Natural killer cell (primary cell): ENCODE results near the gene C20orf202. TPM values are rescaled to one million over a fixed set of nuclear protein-coding genes. Genes with fewer than 3 reads are reported as not detected.
A peak's percentile ranks its signal among the peaks of the same experiment; 100 is the strongest.
"Not testable (repeated sequence)": the region's sequence is repeated elsewhere in the genome, so short reads cannot be mapped to it uniquely, and the experiment has no call there.

Experiments
- ATAC-seq, 3 donors: fragments of 150-1000 bp in 2 of 3; fragments of 200-7000 bp in 1 of 3; cut with Tn5 transposase; 1 replicate in 1 of 3; 2 replicates in 2 of 3; pipeline ENCODE4 v1.10.0; 2021; ENCODE audit warnings: mild to moderate bottlenecking in 2 of 3, moderate library complexity in 2 of 3
- DNase-seq, 2 donors: peaks; one replicate each; pipeline versions ENCODE4 v3.0.0 to v3.0.0-alpha.2; 2013 to 2021; ENCODE audit warnings: mixed read lengths in 1 of 2
- H3K27ac ChIP-seq: one replicate; pipeline ENCODE4 v1.5.1; 2013; ENCODE audit warnings: mild to moderate bottlenecking, low read length
- H3K27me3 ChIP-seq: one replicate; pipeline ENCODE4 v1.6.1; 2013; ENCODE audit warnings: low read length; ENCODE audit not compliant: control insufficient read depth, insufficient read depth
- H3K36me3 ChIP-seq: one replicate; pipeline ENCODE4 v1.6.1; 2013; ENCODE audit warnings: low read length; ENCODE audit not compliant: control insufficient read depth, insufficient read depth
- H3K4me1 ChIP-seq: one replicate; pipeline ENCODE4 v1.6.1; 2013; ENCODE audit warnings: low read length; ENCODE audit not compliant: control insufficient read depth, insufficient read depth
- H3K4me3 ChIP-seq: one replicate; pipeline ENCODE4 v1.5.1; 2013; ENCODE audit warnings: low read length
- H3K9me3 ChIP-seq: one replicate; pipeline ENCODE4 v1.6.1; 2013; ENCODE audit warnings: low read length; ENCODE audit not compliant: control insufficient read depth, insufficient read depth
- H3K27ac Mint-ChIP-seq, 2 donors: one replicate each; pipeline ENCODE4 v1.8.0; 2022; ENCODE audit warnings: mild to moderate bottlenecking in 2 of 2, mixed read lengths in 2 of 2, moderate library complexity in 1 of 2
- H3K27me3 Mint-ChIP-seq, 2 donors: one replicate each; pipeline ENCODE4 v1.8.0; 2022; ENCODE audit warnings: low read depth in 2 of 2, mixed read lengths in 2 of 2
- H3K36me3 Mint-ChIP-seq: one replicate; pipeline ENCODE4 v1.8.0; 2022; ENCODE audit warnings: mixed read lengths
- H3K4me1 Mint-ChIP-seq, 2 donors: one replicate each; pipeline ENCODE4 v1.8.0; 2022; ENCODE audit warnings: mixed read lengths in 2 of 2
- H3K4me3 Mint-ChIP-seq: one replicate; pipeline ENCODE4 v1.8.0; 2022; ENCODE audit warnings: mild to moderate bottlenecking, moderate library complexity, mixed read lengths
- H3K9me3 Mint-ChIP-seq, 2 donors: one replicate each; pipeline ENCODE4 v1.8.0; 2022; ENCODE audit warnings: mixed read lengths in 2 of 2
- CTCF ChIP-seq: fragments of 200-600 bp; IDR thresholded peaks from one replicate; pipeline ENCODE4 v1.8.0; 2022; ENCODE audit warnings: antibody characterized with exemption
- WGBS: methylation state at CpG from one replicate; pipeline ENCODE4 v1.1.7; 2013; ENCODE audit warnings: missing lambda C conversion rate; ENCODE audit not compliant: insufficient coverage; 5-methylcytosine and 5-hydroxymethylcytosine counted together
- intact Hi-C: fragments of 100-400 bp; cut with micrococcal nuclease; formaldehyde crosslinking; loops from one replicate; pipeline ENCODE4 v1.14.2; 2022
- total RNA-seq, 4 donors: library from RNA; stranded (reverse); fragments of 120-200 nt in 1 of 4; gene quantifications; one replicate each; pipeline versions ENCODE4 v1.2.3 to v1.2.4, GENCODE V29; 2013 to 2022

The C20orf202 gene
- total RNA-seq, 3 donors from 2014 or later (not counting 1 experiment from before 2014, with no cell fraction given) = 0.16 to 0.75 (median 0.60) TPM

- H3K9me3 Mint-ChIP-seq = no peaks in the 10 kb centered on the region
- no peak overlapping the region for H3K4me3 Mint-ChIP-seq
- H3K27me3 Mint-ChIP-seq = peaks cover 35 to 41% of the 10 kb centered on the region in 2 donors
- no peak for TF ChIP-seq CTCF
- intact Hi-C loops = loop anchor here (10.0 kb wide), 1 partner anchor 110 kb away; no protein-coding TSS in a partner anchor
- H3K27me3 ChIP-seq = no peaks in the 10 kb centered on the region
- no peaks in the 10 kb centered on the region for H3K36me3 Mint-ChIP-seq
- ATAC-seq (no peak), DNase-seq (no peak)
- no peak overlapping the region for H3K4me3 ChIP-seq
- H3K4me1 Mint-ChIP-seq = peaks cover 5 to 8% of the 10 kb centered on the region in 2 donors
- no peak overlapping the region for H3K27ac Mint-ChIP-seq
- H3K36me3 ChIP-seq = no peaks in the 10 kb centered on the region
- 87% methylated on average over 4 of the region's 4 CpGs for WGBS
- no peaks in the 10 kb centered on the region for H3K9me3 ChIP-seq
- peaks cover 4% of the 10 kb centered on the region for H3K4me1 ChIP-seq
- H3K27ac ChIP-seq = no peak overlapping the region
Measured at GRCh38 chr20:1214838-1215261, 11.6 kb downstream of the C20orf202 start.

DNA sequence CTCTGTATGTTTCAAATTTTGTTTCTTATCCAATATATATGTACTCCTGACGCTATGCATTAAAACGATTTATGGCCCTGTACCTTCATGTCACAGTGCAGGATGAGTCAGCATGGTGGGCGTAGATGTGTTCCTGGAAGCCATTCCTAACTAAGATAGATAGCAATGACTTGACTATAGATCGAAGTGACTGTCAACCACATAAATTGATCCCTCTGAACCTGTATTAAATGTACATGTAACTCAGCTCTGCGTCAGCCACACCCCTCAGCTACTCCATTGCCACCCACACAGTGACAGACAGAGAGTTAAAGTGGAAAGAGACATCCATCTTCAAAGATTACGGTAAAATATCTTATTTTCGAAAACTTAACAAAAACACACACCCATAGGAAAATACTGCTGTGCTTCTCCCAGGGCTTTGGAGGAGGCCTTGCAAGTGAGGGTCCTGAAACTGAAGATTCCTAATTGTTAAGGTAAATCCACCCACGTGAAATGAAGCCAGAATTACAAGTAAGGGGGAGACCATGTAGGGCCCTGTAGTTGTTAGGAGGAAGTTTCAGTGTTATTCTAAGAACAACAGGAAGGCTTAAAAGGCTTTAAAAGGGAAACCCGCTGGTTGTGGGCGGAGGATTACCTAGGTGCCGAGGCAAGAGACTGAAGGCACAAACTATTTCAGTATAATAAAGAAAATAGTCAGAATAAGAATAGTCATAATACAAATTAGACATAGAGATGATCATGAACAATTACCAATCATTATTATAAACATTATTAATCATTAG lies 12.3 kb downstream of the C20orf202 start:
- Histone ChIP-seq H3K4me1 (peaks cover 4% of the 10 kb centered on the region), H3K9me3 (no peaks in the 10 kb centered on the region), H3K27ac (no peak overlapping the region), H3K4me3 (no peak overlapping the region), H3K27me3 (no peaks in the 10 kb centered on the region), H3K36me3 (no peaks in the 10 kb centered on the region)
- ATAC-seq (no peak), DNase-seq (peak in 1 of 2 donors; percentile 50)
- WGBS = 54% methylated on average over 7 of the region's 11 CpGs
- peaks cover 34 to 35% of the 10 kb centered on the region in 2 donors for H3K27me3 Mint-ChIP-seq
- H3K9me3 Mint-ChIP-seq = no peaks in the 10 kb centered on the region
- H3K36me3 Mint-ChIP-seq = no peaks in the 10 kb centered on the region
- no peak overlapping the region for H3K4me3 Mint-ChIP-seq
- no peak for TF ChIP-seq CTCF
- H3K27ac Mint-ChIP-seq = no peak overlapping the region
- peaks cover 5 to 8% of the 10 kb centered on the region in 2 donors for H3K4me1 Mint-ChIP-seq
- intact Hi-C loops = loop anchor here (10.0 kb wide), 1 partner anchor 111 kb away; no protein-coding TSS in a partner anchor

DNA sequence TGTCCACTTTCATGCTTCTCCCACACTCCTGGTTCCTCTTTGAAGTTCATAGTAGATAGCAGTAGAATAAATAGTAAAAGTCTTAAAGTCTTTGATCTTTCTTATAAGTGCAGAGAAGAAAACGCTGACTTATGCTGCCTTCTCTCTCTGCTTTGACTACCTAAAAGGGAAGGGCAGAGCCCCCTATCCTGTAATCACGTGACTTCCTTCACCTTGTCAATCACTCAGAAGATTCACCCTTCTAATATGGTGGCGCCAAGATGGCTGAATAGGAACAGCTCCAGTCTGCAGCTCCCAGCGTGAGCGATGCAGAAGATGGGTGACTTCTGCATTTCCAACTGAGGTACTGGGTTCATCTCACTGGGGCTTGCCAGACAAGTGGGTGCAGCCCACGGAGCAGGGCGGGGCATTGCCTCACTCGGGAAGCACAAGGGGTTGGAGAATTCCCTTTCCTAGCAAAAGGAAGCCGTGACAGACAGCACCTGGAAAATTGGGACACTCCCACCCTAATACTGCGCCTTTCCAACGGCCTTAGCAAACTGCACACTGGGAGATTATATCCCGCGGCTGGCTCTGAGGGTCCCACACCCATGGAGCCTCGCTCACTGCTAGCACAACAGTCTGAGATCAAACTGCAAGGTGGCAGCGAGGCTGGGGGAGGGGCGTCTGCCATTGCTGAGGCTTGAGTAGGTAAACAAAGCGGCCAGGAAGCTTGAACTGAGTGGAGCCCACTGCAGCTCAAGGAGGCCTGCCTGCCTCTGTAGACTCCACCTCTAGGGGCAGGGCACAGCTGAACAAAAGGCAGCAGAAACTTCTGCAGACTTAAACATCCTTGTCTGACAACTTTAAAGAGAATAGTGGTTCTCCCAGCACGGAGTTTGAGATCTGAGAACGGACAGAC lies 13.5 kb downstream of the C20orf202 start:
- not testable (repeated sequence) for H3K4me3 Mint-ChIP-seq

DNA sequence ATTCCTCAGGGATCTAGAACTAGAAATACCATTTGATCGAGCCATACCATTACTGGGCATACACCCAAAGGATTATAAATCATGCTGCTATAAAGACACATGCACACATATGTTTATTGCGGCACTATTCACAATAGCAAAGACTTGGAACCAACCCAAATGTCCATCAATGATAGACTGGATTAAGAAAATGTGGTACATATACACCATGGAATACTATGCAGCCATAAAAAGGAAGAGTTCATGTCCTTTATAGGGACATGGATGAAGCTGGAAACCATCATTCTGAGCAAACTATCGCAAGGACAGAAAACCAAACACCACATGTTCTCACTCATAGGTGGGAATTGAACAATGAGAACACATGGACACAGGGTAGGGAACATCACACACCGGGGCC lies 19.5 kb downstream of the C20orf202 start:
- DNase-seq, H3K36me3 ChIP-seq, H3K36me3 Mint-ChIP-seq, ATAC-seq, H3K27ac ChIP-seq, H3K27me3 ChIP-seq, H3K9me3 Mint-ChIP-seq, H3K9me3 ChIP-seq, H3K27ac Mint-ChIP-seq, H3K4me3 ChIP-seq, intact Hi-C loops: not testable (repeated sequence)
- peaks cover 18% of the 10 kb centered on the region for H3K4me1 ChIP-seq
- Mint-ChIP-seq H3K27me3 (peaks cover 10 to 20% of the 10 kb centered on the region in 2 donors), H3K4me3 (peak overlapping the region; percentile 22), H3K4me1 (peaks cover 9 to 12% of the 10 kb centered on the region in 2 donors)
- WGBS = 94% methylated on average over 2 of the region's 4 CpGs

More for the DNA sequence above, 13.5 kb downstream of the C20orf202 start:
- H3K4me1 ChIP-seq, H3K27me3 ChIP-seq, H3K9me3 ChIP-seq, DNase-seq, H3K27ac ChIP-seq, H3K27ac Mint-ChIP-seq, H3K36me3 Mint-ChIP-seq, H3K9me3 Mint-ChIP-seq, ATAC-seq, H3K4me1 Mint-ChIP-seq, H3K36me3 ChIP-seq, H3K4me3 ChIP-seq: not testable (repeated sequence)
- H3K27me3 Mint-ChIP-seq = peaks cover 33 to 35% of the 10 kb centered on the region in 2 donors
- WGBS = 84% methylated on average over 19 of the region's 19 CpGs
- intact Hi-C loops = loop anchor here (10.0 kb wide), 1 partner anchor 112 kb away; no protein-coding TSS in a partner anchor
